Fibroblast of peridontal ligament (primary cell): Measurements from ENCODE around the gene ADAMTSL1.

Experiments
- DNase-seq: peaks from one replicate; pipeline ENCODE4 v3.0.0-alpha.2; 2010; ENCODE audit errors: extremely low read depth

ADAMTSL1 gene

GRCh38 chr9:18606846-18607245 is 132.9 kb downstream of the ADAMTSL1 start:
- peak; percentile 59 for DNase-seq

DNA sequence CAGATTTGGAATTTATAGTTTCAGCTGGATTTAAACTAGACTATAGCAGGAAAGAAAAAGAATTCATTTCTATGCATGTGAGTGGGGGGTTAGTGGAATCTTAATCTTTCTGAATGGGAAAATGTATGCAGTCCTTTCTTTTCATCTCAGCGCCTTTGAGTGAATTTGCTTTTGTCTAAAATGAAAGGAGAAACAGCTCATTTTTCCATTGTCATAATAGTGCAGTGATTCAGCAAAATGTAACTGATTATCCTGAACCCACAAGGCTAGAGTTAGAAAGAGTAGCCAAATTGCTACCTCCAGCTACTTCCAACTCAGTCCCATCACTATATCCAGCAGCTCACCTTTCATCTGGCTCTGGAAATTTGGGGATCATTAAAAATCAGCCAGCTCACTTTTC is 134.4 kb downstream of the ADAMTSL1 start:
- DNase-seq, result peak; percentile 34

DNA sequence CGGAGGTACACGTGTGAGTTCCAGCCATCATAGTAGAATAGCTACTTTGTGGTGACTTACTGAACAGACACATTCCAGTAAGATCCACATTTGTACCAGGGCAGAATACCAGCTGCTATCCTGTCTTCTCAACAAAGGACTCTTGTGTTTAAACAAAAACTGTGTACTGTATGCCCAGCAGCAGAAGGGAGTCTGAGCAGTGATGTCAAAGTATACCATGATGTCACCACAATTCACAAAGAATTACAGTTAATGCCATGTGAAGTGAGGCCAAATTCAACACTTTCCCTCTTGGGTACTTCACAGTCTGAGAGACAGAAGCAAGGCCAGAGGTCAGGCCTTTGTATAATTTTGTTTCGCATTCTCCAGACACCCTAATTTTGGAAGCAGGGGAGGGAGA is 137.0 kb downstream of the ADAMTSL1 start:
- peak; percentile 48 for DNase-seq

DNA sequence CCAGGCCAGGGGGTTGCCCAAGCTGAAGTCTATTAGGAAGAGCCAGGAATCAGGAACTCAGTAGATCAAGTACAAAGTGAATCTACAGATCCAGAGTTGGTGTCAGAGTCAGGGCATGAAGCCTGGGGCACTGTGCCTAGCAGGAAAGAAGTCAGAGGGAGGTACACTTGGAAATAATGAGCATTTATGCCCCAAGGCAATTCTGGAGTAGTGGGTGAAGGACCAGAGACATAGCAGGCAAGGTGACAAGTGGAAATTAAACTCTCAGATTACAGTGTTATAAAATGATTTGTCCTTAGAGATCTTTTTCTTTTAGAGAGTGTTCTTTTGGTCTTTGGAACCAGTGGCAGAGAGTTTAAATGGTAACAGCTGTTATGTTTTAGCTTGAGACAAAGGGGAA is 138.0 kb downstream of the ADAMTSL1 start:
- DNase-seq, result peak; percentile 34

DNA sequence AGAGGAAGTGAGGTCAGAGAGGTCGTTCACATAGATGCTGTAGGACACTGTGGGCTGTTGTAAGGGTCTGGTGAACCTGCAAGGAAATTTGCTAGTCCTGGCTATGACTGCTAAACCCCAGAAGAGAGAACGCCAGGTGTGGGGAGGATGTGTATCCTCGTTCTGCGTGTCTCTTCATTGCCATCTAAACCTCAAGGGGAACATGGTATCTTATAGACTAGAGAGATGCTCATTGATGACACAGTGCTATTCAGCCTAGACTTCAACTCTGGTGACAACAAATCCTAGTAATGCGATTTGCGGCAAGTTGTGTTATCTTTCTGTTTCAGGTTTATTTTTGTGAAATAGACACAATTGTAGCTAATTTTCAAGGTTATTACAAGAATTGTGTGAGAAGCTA is 140.2 kb downstream of the ADAMTSL1 start:
- no peak for DNase-seq

GRCh38 chr9:18614651-18615050 is 140.7 kb downstream of the ADAMTSL1 start:
- no peak for DNase-seq

DNA sequence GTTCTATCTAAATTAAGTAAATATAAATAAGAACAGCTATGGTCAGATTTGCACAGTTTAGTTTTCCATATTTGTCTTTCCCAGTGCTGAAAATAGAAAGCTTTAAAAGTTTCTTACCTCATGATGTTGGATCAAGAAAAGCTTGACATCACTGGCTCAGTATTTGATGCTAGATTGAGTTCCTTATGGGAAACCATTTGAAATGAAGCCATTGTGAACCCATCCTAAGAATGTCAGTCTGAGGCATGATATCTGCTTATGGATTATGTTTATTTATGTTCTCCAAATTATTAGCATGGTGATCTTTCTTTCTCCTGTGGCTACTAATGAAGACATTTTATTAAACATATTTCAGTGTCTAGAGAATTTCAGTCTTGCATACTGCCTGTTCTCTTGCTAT is 143.0 kb downstream of the ADAMTSL1 start:
- DNase-seq, result no peak

- no peak for DNase-seq
Measured at GRCh38 chr9:18617759-18618158, 143.8 kb downstream of the ADAMTSL1 start.

- no peak for DNase-seq
Measured at GRCh38 chr9:18618862-18619261, 144.9 kb downstream of the ADAMTSL1 start.

DNA sequence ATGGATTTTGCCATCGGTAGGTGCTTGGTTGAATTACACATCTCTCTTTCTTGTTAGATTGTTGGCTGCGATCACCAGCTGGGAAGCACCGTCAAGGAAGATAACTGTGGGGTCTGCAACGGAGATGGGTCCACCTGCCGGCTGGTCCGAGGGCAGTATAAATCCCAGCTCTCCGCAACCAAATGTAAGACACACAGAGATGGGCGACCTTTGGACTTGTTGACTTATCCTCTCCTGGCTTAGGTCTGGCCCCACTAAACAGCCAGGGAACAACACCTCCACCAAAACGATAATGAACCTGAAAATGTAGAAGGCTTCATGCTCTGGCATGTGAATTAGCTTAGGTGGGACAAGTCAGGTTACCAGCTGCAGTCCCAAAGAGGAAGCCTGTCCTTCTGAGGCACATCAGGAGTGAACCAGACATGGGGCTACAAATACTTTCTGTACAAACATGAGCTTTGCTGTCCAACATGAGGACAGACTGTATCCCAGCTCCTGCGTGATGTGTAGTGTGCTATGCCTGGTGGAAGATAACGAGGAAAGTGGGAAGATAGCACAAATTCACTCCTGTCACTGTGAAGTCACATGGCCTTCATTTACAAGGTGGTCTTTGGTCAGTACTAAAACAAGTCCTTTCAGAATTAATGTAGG is 148.4 kb downstream of the ADAMTSL1 start:
- no peak for DNase-seq

- DNase-seq, result no peak
Measured at GRCh38 chr9:18623221-18624079, 149.5 kb downstream of the ADAMTSL1 start.

DNA sequence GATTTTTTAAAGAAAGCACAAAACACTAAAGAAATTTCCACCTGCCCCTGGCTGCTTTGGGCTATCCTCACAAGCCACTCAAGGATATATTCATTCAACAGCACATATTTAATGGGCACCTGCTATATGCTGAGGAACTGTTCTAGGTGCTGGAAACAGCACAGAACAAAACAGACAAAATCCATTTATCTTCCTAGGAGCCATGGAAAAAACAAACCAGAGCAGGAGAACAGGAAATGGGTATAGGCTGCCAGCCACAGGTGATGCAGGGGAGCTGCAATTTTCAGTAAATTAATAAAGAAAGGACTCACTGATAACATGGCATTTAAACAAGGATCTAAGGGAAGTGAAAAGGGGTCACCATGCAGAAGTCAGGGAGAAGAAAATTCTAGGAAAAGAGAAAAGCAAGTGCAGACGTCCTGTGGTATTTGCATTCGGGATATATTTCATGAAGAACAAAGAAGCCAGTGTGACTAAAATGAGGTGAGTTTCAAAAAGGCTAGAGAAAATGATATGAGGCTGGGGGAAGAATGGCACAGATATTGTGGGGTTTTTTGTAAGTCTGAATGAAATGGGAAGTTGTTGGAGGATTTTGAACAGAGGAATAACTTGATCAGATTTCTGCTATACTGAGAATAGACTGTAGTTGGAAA is 152.2 kb downstream of the ADAMTSL1 start:
- DNase-seq, result no peak

GRCh38 chr9:18629136-18629535 is 155.2 kb downstream of the ADAMTSL1 start:
- no peak for DNase-seq

DNA sequence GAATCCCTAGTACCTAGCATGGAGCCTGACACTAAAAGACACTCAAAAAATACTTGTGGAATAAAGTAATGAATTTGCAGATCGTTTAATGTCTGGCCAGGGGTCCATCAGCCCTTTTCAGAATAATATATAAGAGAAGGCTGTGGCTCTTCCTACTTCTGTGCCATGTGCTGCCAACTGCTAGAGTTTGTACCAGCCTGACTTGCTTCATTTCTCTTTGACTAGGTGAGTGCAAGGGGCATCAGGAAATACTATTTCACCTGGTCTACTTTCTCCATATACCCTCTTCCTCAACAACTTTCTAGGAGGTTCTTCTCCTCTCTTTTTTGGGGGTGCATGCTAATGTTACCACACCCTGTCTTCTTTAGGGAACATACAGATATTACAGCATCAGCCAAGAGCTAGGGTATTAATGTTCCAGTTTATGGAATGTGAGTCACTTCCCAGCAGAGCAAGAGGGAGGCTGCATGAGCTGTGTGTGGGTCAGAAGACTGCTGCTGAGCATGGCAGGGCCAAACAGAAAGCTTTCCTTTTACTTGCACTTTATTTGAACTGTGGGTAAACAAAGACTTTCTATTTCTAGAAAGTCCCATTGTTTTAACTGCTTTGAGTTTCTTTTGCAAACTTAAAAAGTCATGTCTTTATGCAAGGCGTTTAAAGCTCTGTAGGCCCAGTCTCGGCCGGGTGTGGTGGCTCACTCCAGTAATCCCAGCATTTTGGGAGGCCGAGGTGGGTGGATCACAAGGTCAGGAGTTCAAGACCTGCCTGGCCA is 158.9 kb downstream of the ADAMTSL1 start:
- DNase-seq, result peak; percentile 88

GRCh38 chr9:18636781-18637180 is 162.8 kb downstream of the ADAMTSL1 start:
- DNase-seq, result no peak

- peak; percentile 69 for DNase-seq
Measured at GRCh38 chr9:18638371-18639249, 164.7 kb downstream of the ADAMTSL1 start.

DNA sequence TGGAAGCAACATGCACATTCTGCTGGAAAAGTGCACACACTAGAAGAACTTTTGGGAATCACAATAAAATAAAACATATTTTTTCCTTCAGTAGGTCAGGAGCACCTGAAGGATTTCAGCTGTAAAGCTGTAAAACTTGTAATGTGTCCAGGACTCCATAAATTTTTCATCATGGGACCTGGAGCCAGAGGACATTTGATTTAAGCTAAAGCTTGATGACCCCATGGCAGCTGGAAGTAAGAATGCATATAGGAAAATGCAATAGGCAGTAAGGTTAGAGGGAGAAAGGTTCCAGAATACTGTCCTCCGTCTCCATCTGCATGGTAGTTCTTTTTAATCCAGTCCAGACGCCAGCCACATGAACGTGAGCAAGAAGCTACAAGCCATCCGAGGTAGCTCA is 166.0 kb downstream of the ADAMTSL1 start:
- no peak for DNase-seq

DNA sequence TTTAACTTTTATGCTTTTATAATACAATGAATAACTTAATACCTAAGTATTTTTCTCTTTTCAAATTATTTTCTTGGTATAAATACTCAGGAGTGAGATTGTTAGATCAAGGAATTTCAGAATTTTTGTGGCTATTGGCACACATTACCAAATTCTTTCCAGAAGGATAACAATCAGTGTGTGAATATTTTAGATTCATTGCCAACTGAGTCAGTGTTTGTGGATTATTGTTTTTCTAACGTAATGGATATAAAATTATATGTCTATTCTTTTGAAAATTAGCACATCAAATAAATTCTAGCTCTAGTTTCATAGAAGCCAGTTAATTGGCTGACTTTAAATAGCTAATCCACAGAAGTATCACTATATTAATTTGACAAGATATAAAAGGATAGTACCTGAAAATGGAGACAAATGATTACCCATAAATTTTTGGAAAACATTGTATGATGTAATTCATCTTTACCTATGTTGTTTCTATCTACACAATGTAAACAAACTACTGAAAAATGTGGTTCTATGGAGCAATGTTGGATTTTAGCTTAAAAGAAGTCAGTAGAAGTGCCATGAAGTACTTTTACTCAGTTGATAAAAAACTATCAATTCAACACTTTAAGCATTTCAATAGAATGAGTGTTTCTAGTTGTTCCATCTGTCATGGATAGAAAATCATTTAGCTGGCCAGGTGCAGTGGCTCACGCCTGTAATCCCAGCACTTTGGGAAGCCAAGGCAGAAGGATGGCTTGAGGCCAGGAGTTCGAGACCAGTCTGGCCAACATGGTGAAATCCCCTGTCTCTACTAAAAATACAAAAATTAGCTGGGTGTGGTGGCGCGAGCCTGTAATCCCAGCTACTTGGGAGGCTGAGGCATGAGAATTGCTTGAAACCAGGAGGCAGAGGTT is 185.1 kb downstream of the ADAMTSL1 start:
- peak; percentile 83 for DNase-seq

GRCh38 chr9:18660001-18660400 is 186.0 kb downstream of the ADAMTSL1 start:
- no peak for DNase-seq

- no peak for DNase-seq
Measured at GRCh38 chr9:18662320-18662719, 188.4 kb downstream of the ADAMTSL1 start.
